ENCODE data around the gene CELF1. TPM values are rescaled to one million over a fixed set of nuclear protein-coding genes. Genes with fewer than 3 reads are reported as not detected.

The CELF1 gene
- total RNA-seq, 1 donor from 2014 or later = 97.5 TPM

GRCh38 chr11:47572715-47573255, 19.9 kb upstream of the CELF1 start:
- H3K36me3 ChIP-seq = peaks cover 73% of the 10 kb centered on the region
- no peak overlapping the region for H3K4me3 ChIP-seq
- intact Hi-C loops (cut with DNase I) = no loop called here
- ATAC-seq (no peak), DNase-seq (peak; percentile 50)
- H3K4me1 ChIP-seq = peaks cover 14% of the 10 kb centered on the region
- H3K9me3 ChIP-seq = no peaks in the 10 kb centered on the region
- TF ChIP-seq, protein P1, sequence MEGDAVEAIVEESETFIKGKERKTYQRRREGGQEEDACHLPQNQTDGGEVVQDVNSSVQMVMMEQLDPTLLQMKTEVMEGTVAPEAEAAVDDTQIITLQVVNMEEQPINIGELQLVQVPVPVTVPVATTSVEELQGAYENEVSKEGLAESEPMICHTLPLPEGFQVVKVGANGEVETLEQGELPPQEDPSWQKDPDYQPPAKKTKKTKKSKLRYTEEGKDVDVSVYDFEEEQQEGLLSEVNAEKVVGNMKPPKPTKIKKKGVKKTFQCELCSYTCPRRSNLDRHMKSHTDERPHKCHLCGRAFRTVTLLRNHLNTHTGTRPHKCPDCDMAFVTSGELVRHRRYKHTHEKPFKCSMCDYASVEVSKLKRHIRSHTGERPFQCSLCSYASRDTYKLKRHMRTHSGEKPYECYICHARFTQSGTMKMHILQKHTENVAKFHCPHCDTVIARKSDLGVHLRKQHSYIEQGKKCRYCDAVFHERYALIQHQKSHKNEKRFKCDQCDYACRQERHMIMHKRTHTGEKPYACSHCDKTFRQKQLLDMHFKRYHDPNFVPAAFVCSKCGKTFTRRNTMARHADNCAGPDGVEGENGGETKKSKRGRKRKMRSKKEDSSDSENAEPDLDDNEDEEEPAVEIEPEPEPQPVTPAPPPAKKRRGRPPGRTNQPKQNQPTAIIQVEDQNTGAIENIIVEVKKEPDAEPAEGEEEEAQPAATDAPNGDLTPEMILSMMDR (IDR thresholded peaks at IDR 0.05) = no peak
- H3K27me3 ChIP-seq = no peaks in the 10 kb centered on the region
- no peak overlapping the region for H3K27ac ChIP-seq

DNA sequence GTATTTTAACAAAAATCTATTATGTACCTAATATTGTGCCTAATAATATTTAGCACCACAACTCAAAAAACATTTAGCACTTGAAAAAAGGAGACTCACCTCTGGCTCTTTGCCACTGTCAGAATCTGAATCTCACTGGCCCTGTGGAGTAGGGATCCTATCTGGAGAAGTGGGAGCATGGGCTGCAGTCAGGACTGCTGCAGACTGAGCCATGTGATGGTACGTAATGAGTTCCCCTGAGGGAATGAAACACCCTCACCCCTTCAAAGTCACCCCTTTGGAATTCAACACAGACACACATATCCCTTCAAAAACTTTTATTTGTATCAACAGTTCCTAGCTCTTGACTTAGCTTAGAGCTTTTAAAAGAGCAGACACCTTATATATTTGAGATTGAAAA, 19.0 kb upstream of the CELF1 start:
- DNase-seq = no peak
- intact Hi-C loops (cut with DNase I) = no loop called here
- Histone ChIP-seq H3K27me3 (no peaks in the 10 kb centered on the region), H3K9me3 (no peaks in the 10 kb centered on the region), H3K4me1 (peaks cover 5% of the 10 kb centered on the region), H3K27ac (peak overlapping the region; percentile 42), H3K4me3 (no peak overlapping the region), H3K36me3 (peaks cover 65% of the 10 kb centered on the region)
- no peak for ATAC-seq
- TF ChIP-seq, protein P1 (IDR thresholded peaks at IDR 0.05) = no peak

DNA sequence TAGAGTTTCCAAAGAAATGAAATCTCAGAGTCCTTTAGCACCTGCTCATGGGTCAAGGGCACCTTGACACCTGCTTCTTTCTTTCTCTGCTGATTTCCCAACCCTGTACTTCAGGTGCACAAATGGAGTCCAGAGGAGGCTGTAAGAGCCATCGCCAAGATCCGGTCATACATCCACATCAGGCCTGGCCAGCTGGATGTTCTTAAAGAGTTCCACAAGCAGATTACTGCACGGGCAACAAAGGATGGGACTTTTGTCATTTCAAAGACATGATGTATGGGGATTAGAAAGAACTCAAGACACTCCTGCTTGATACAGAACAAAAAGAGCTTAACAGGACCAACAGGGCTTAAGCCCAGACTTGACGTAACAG, 18.4 kb upstream of the CELF1 start:
- intact Hi-C loops (cut with DNase I) = no loop called here
- Histone ChIP-seq H3K4me3 (no peak overlapping the region), H3K27me3 (no peaks in the 10 kb centered on the region), H3K4me1 (peaks cover 5% of the 10 kb centered on the region), H3K36me3 (peaks cover 60% of the 10 kb centered on the region), H3K9me3 (no peaks in the 10 kb centered on the region), H3K27ac (peak overlapping the region; percentile 42)
- DNase-seq = no peak
- TF ChIP-seq, protein P1 (IDR thresholded peaks at IDR 0.05) = no peak
- ATAC-seq = peak; percentile 40

DNA sequence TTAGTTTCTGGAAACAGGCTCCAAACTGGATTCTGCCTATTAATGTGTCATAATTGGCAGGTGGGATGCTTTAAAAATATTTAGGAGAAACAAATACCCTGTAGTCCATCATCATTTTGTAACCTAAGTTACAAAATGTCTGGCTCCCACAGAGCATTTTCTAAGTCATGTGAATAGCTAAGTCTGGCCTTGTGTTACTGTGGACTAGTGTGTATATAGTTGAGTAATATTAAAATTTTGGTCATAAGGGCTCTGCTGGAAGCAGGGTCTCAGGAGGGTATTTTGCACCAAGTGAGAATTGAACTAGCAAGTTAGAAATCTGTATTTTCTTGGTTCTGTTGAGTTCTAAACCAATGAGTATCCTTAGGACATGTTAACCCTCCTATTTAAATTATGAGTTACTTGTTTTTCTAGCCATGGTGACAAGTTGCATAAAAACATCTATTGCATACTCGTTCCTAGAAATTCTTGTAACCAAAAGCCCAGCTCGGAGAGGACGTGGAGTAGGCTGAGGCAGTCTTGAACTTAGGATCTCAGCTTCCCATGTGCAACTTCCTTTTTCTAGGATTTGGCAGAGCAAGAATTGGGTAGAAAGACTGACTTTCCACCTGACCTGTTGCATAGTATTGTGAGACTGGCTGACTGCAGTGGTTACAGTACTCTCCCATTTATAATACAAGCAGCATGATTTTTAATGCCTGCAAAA, 17.9 kb upstream of the CELF1 start:
- H3K4me1 ChIP-seq = peaks cover 5% of the 10 kb centered on the region
- H3K9me3 ChIP-seq = no peaks in the 10 kb centered on the region
- no peaks in the 10 kb centered on the region for H3K27me3 ChIP-seq
- intact Hi-C loops (cut with DNase I) = no loop called here
- H3K27ac ChIP-seq = peak overlapping the region; percentile 42
- DNase-seq = no peak
- ATAC-seq = peak; percentile 86
- peaks cover 57% of the 10 kb centered on the region for H3K36me3 ChIP-seq
- TF ChIP-seq, protein P1 (IDR thresholded peaks at IDR 0.05) = no peak
- H3K4me3 ChIP-seq = no peak overlapping the region

GRCh38 chr11:47569646-47570045, 16.7 kb upstream of the CELF1 start:
- no peaks in the 10 kb centered on the region for H3K27me3 ChIP-seq
- TF ChIP-seq, protein P1 (IDR thresholded peaks at IDR 0.05) = no peak
- peaks cover 5% of the 10 kb centered on the region for H3K4me1 ChIP-seq
- ATAC-seq (no peak), DNase-seq (no peak)
- H3K27ac ChIP-seq = no peak overlapping the region
- intact Hi-C loops (cut with DNase I) = no loop called here
- no peaks in the 10 kb centered on the region for H3K9me3 ChIP-seq
- H3K36me3 ChIP-seq = peaks cover 45% of the 10 kb centered on the region
- no peak overlapping the region for H3K4me3 ChIP-seq

Measured in upper lobe of right lung (tissue), 1 donor.